Peyer's patch (tissue), 4 donors: ENCODE results near the gene EPAS1.

ENCODE experiments used
- CTCF ChIP-seq, 6 experiments: fragments of 450-650 bp in 4 of 6; fragments of 200-600 bp in 2 of 6; sonication (generic) in 1 of 6; IDR thresholded peaks; one replicate each; pipeline ENCODE4 v1.5.1; 2017 to 2019; ENCODE audit warnings: antibody characterized with exemption in 6 of 6, mild to moderate bottlenecking in 3 of 6, moderate library complexity in 1 of 6
- POLR2A ChIP-seq, 2 donors: fragments of 450-650 bp; IDR thresholded peaks; one replicate each; pipeline ENCODE4 v1.5.1; 2017; ENCODE audit warnings: antibody characterized with exemption in 2 of 2, mild to moderate bottlenecking in 2 of 2, moderate library complexity in 2 of 2

- no peak for TF ChIP-seq CTCF (IDR thresholded peaks at IDR 0.05)
- no peak for TF ChIP-seq POLR2A (IDR thresholded peaks at IDR 0.05)
These were observed 6.6 kb downstream of the EPAS1 start for GRCh38 chr2:46303822-46304221.
